Breast epithelium (tissue), 3 donors: ENCODE results near the gene NTRK3.

Experiments used
- CTCF ChIP-seq, 3 donors: fragments of 450-650 bp; IDR thresholded peaks; one replicate each; pipeline ENCODE4 v1.5.1; 2016 to 2017; ENCODE audit warnings: antibody characterized with exemption in 3 of 3, mild to moderate bottlenecking in 3 of 3, moderate library complexity in 3 of 3
- POLR2A ChIP-seq: fragments of 450-650 bp; IDR thresholded peaks from one replicate; pipeline ENCODE4 v1.6.1; 2016; ENCODE audit warnings: antibody characterized with exemption, mild to moderate bottlenecking, moderate library complexity
- POLR2AphosphoS5 ChIP-seq, 3 donors: sonication (generic); formaldehyde crosslinking; IDR thresholded peaks; one replicate each; pipeline ENCODE4 v1.6.1; 2017; ENCODE audit warnings: antibody characterized with exemption in 3 of 3

- TF ChIP-seq CTCF (IDR thresholded peaks at IDR 0.05) (no peak), POLR2AphosphoS5 (IDR thresholded peaks at IDR 0.05) (no peak), POLR2A (no peak)
Measured at GRCh38 chr15:88022716-88023115, 233.8 kb downstream of the NTRK3 start.
